Activated CD4-positive, alpha-beta T cell treated with anti-CD3 and anti-CD28 coated beads for 36 hours (primary cell): ENCODE measurements around the gene IMPG1. TPM values are rescaled to one million over a fixed set of nuclear protein-coding genes. Genes with fewer than 3 reads are reported as not detected.
"Not testable (repeated sequence)": the region's sequence is repeated elsewhere in the genome, so short reads cannot be mapped to it uniquely, and the experiment has no call there.

Source experiments
- ATAC-seq: fragments of 200-7000 bp; cut with Tn5 transposase; one replicate; pipeline ENCODE4 v1.10.0; 2021; ENCODE audit warnings: mild to moderate bottlenecking, moderate library complexity
- CTCF ChIA-PET: fragments of 350-600 bp; sonication (Branson Sonifier 250); formaldehyde crosslinking; loops from one replicate; lab custom pipeline; 2021; ENCODE audit warnings: antibody characterized with exemption; lab: Charles Lee
- POLR2A ChIA-PET: fragments of 350-600 bp; sonication (Branson Sonifier 250); formaldehyde crosslinking; loops from one replicate; lab custom pipeline; 2021; ENCODE audit warnings: antibody characterized with exemption, inconsistent platforms; lab: Charles Lee
- DNase-seq: peaks from one replicate; pipeline ENCODE4 v3.0.0-alpha.2; 2020
- H3K27ac Mint-ChIP-seq: one replicate; pipeline ENCODE4 v1.8.0; 2021; ENCODE audit warnings: mixed read lengths
- H3K27me3 Mint-ChIP-seq: one replicate; pipeline ENCODE4 v1.8.0; 2021; ENCODE audit warnings: mixed read lengths
- H3K36me3 Mint-ChIP-seq: one replicate; pipeline ENCODE4 v1.8.0; 2021; ENCODE audit warnings: low read depth, mixed read lengths
- H3K4me1 Mint-ChIP-seq: one replicate; pipeline ENCODE4 v1.8.0; 2021; ENCODE audit warnings: mixed read lengths
- H3K4me3 Mint-ChIP-seq: one replicate; pipeline ENCODE4 v1.8.0; 2021; ENCODE audit warnings: mild to moderate bottlenecking, moderate library complexity, mixed read lengths
- H3K9me3 Mint-ChIP-seq: one replicate; pipeline ENCODE4 v1.8.0; 2021; ENCODE audit warnings: low read depth, mixed read lengths
- intact Hi-C, 2 experiments: fragments of 100-400 bp; cut with DNase I in 1 of 2; cut with micrococcal nuclease in 1 of 2; formaldehyde crosslinking; loops; one replicate each; pipeline versions ENCODE4 v1.14.2 to v1.15.1; 2022 to 2024; cut with DNase I, micrococcal nuclease
- total RNA-seq, 2 experiments: library from RNA; stranded (reverse); gene quantifications; one replicate each; pipeline ENCODE4 v1.2.3, GENCODE V29; 2021

Gene IMPG1
- total RNA-seq, 2 experiments from 2014 or later: not detected

DNA sequence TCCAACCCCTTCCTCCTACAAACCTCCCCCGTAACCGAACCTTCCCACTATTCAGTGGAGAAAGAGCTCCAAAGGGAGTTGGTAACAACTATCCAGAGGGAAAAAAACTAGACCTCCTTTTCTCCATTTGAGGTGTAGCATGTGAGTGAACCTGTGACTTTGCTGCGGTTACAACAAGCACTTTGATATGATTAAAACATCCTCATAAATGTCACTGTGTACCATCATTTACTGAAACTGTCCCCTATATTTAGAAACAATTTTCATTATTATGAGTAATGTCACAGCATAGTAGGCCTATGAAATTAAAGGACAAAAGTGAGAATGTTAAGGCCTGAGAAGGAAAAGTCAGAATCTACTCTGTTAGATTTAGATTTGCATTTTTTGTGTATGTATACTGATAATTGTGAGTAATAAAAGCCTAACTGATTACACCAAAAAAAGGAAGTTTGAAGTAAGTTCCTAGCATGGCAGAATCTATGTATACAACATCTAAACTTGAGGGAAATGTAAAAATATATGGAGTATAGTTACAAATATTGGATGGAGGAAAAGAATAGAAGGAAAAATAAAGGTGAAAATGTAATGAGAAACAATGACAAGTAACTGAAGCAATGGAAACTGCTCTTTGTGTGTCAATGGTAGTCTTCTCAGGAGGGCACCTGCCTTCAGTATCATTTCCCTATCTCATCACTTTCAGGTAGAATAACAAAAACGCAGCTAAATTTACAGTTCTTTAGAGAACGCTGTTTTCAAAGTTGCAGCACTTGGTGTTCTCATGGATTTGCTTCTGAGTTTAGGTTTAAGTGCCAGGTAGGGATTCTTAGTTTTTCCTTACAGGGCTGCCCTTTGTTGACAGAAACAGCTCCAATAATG is 145.9 kb downstream of the IMPG1 start:
- intact Hi-C loops: no loop called here
- POLR2A ChIA-PET: no interaction called here
- ATAC-seq (no peak), DNase-seq (no peak)
- no peak overlapping the region for H3K27ac Mint-ChIP-seq
- peaks cover 2% of the 10 kb centered on the region for H3K27me3 Mint-ChIP-seq
- no peaks in the 10 kb centered on the region for H3K36me3 Mint-ChIP-seq
- no peak overlapping the region for H3K4me3 Mint-ChIP-seq
- no peaks in the 10 kb centered on the region for H3K4me1 Mint-ChIP-seq
- H3K9me3 Mint-ChIP-seq: no peaks in the 10 kb centered on the region
- CTCF ChIA-PET: interaction anchor here (0.9 kb wide), 1 partner anchor 33 kb away, joined by 3 read pairs; no protein-coding TSS in a partner anchor

DNA sequence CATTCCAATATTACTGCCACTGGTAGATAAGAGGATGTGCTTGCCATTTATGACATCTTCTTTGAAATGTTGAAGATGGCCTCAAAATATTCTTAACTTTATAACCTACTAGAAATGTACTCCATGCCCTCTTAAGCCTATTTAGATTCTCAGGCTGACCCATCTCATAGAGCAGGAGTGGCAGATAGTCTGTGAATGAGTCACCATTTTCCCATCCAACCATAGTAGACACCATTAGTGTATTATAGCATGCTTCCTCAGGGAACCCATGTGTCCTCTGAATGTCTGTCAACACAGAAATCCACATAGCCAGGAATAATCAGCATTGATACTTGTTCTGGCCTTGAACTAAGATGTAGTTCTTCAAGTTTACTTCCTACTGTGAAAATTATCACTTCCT is 150.2 kb downstream of the IMPG1 start:
- ChIA-PET POLR2A (no interaction called here), CTCF (no interaction called here)
- no peak overlapping the region for H3K27ac Mint-ChIP-seq
- H3K36me3 Mint-ChIP-seq: no peaks in the 10 kb centered on the region
- DNase-seq (no peak), ATAC-seq (no peak)
- H3K27me3 Mint-ChIP-seq: peaks cover 5% of the 10 kb centered on the region
- no peaks in the 10 kb centered on the region for H3K9me3 Mint-ChIP-seq
- no peaks in the 10 kb centered on the region for H3K4me1 Mint-ChIP-seq
- intact Hi-C loops: no loop called here
- no peak overlapping the region for H3K4me3 Mint-ChIP-seq

DNA sequence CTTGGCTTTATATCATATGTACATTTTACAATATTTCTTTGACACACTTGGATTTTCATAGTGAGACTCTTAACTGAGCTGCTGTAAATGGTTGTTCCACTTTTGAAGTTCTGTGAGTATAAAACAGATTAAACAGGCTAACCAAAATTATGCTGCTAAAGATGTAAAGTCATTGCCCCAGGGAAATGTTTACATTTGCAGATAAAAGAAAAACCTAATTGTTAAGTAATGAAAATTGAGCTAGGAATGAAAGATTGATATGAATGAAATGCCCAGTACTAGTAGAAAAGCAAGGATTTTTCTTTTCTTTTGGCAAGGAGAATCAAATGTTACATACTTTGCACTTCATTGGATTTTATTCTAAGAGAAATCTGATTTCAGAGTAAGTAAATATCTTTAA is 159.4 kb downstream of the IMPG1 start:
- Mint-ChIP-seq H3K27me3 (peaks cover 5% of the 10 kb centered on the region), H3K27ac (no peak overlapping the region), H3K4me3 (no peak overlapping the region), H3K36me3 (no peaks in the 10 kb centered on the region), H3K9me3 (no peaks in the 10 kb centered on the region), H3K4me1 (no peaks in the 10 kb centered on the region)
- ATAC-seq (no peak), DNase-seq (no peak)
- ChIA-PET POLR2A (no interaction called here), CTCF (interaction anchor here (1.2 to 3.8 kb wide), 3 partner anchors 15 to 21 kb away, joined by 3 to 29 read pairs (median 4); no protein-coding TSS in a partner anchor)
- intact Hi-C loops: no loop called here

DNA sequence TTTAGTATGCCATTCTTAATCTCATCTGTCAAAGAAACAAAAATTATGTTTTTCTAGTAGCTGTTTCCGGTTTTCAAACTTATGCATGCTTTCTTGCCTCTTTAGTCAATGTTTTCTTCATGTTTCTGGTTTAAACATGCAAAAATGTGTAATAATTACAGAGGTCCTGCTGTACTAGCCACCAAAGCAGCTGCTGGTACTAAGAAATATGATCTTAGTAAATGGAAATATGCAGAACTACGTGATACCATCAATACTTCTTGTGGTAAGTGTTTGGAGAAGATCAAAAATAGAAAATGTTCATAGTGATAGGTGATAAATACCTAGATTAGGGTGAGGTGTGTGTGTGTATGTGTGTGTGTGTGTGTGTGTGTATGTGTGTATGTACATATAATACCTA is 165.0 kb downstream of the IMPG1 start:
- no peaks in the 10 kb centered on the region for H3K9me3 Mint-ChIP-seq
- no peak overlapping the region for H3K4me3 Mint-ChIP-seq
- H3K27me3 Mint-ChIP-seq: peaks cover 2% of the 10 kb centered on the region
- ChIA-PET CTCF (no interaction called here), POLR2A (no interaction called here)
- intact Hi-C loops: no loop called here
- H3K36me3 Mint-ChIP-seq: no peaks in the 10 kb centered on the region
- ATAC-seq (no peak), DNase-seq (no peak)
- H3K27ac Mint-ChIP-seq: no peak overlapping the region
- no peaks in the 10 kb centered on the region for H3K4me1 Mint-ChIP-seq

DNA sequence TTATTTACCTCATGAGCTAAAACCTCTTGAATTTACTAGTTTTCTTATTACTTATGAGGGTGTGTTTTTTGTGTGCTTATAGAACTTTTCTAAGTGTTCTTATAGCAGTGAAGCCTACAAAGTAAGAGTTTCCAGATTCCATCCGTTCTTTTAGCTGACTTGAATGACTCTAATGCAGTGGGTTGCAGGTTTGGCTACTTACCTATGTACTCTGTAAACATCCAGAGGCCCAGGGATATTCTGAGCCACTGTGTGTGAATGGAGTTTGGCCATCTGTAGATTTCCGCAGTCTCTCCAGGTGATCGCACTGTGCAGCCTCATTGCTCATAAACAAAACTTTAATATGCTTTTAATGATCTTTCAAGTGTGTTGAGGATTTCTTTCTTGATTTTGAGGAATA is 165.6 kb downstream of the IMPG1 start:
- DNase-seq (no peak), ATAC-seq (no peak)
- H3K4me1 Mint-ChIP-seq: no peaks in the 10 kb centered on the region
- peaks cover 2% of the 10 kb centered on the region for H3K27me3 Mint-ChIP-seq
- H3K9me3 Mint-ChIP-seq: no peaks in the 10 kb centered on the region
- H3K36me3 Mint-ChIP-seq: no peaks in the 10 kb centered on the region
- no peak overlapping the region for H3K27ac Mint-ChIP-seq
- intact Hi-C loops: no loop called here
- POLR2A ChIA-PET: no interaction called here
- CTCF ChIA-PET: interaction anchor here (0.8 kb wide), 1 partner anchor 9 kb away, joined by 3 read pairs; no protein-coding TSS in a partner anchor
- no peak overlapping the region for H3K4me3 Mint-ChIP-seq

DNA sequence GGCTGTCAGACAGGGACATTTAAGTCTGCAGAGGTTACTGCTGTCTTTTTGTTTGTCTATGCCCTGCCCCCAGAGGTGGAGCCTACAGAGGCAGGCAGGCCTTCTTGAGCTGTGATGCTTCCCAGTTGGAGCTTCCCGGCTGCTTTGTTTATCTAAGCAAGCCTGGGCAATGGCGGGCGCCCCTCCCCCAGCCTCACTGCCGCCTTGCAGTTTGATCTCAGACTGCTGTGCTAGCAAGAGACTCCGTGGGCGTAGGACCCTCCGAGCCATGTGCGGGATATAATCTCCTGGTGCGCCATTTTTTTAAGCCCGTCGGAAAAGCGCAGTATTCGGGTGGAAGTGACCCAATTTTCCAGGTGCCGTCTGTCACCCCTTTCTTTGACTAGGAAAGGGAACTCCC is 167.3 kb downstream of the IMPG1 start:
- H3K4me1 Mint-ChIP-seq, H3K27me3 Mint-ChIP-seq, H3K27ac Mint-ChIP-seq, H3K36me3 Mint-ChIP-seq, H3K4me3 Mint-ChIP-seq, H3K9me3 Mint-ChIP-seq, DNase-seq, POLR2A ChIA-PET, intact Hi-C loops, ATAC-seq: not testable (repeated sequence)
- CTCF ChIA-PET: interaction anchor here (1.3 kb wide), 1 partner anchor 24 kb away, joined by 3 read pairs; no protein-coding TSS in a partner anchor

DNA sequence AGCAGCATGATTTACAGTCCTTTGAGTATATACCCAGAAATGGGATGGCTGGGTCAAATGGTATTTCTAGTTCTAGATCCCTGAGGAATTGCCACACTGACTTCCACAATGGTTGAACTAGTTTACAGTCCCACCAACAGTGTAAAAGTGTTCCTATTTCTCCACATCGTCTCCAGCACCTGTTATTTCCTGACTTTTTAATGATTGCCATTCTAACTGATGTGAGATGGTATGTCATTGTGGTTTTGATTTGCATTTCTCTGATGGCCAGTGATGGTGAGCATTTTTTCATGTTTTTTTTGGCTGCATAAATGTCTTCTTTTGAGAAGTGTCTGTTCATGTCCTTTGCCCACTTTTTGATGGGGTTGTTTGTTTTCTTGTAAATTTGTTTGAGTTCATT is 172.2 kb downstream of the IMPG1 start:
- DNase-seq, H3K4me1 Mint-ChIP-seq, CTCF ChIA-PET, H3K27me3 Mint-ChIP-seq, POLR2A ChIA-PET, H3K4me3 Mint-ChIP-seq, ATAC-seq, H3K36me3 Mint-ChIP-seq, H3K27ac Mint-ChIP-seq, H3K9me3 Mint-ChIP-seq, intact Hi-C loops: not testable (repeated sequence)

DNA sequence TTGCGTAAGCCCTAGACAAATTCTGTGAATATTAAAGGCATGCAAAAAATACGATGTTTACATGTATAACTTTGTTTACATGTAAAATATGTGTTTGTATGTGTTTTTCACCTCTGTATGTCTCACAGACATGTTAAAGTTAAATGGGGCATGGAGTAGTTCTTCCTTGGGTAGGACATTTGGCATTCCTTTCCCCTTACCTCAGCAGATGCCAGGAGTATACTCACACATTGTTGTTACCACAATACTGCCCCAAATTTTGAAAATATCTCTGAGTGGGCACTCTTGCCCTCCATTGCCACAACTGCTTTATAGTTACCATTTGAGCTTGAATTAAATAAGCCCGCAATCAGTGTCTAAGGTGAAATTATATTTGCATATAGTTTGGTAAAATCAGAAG is 175.9 kb downstream of the IMPG1 start:
- no peak overlapping the region for H3K27ac Mint-ChIP-seq
- DNase-seq (no peak), ATAC-seq (no peak)
- ChIA-PET CTCF (interaction anchor here (1.8 kb wide), 1 partner anchor 22 kb away, joined by 5 read pairs; no protein-coding TSS in a partner anchor), POLR2A (no interaction called here)
- no peak overlapping the region for H3K4me3 Mint-ChIP-seq
- H3K4me1 Mint-ChIP-seq: peaks cover 2% of the 10 kb centered on the region
- no peaks in the 10 kb centered on the region for H3K27me3 Mint-ChIP-seq
- peaks cover 1% of the 10 kb centered on the region for H3K9me3 Mint-ChIP-seq
- H3K36me3 Mint-ChIP-seq: no peaks in the 10 kb centered on the region
- intact Hi-C loops: no loop called here

DNA sequence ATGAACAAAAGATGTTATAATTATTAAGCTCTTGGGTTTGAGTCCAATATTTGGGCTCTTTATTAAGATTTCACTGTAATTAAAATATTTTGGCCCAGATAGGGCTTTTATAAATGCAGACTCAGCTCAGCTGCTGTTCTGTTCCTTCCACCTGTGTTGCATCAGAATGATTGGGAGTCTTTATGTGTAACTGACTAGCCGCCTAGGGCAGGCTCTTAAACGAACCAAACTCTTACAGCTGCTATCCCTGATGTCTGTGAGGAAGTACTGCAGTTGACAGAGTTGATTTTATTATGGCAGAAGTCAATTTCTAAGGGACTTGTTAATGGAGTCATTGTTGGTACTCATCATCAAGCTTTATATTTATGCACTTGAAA is 178.7 kb downstream of the IMPG1 start:
- Mint-ChIP-seq H3K27ac (no peak overlapping the region), H3K27me3 (peaks cover 1% of the 10 kb centered on the region), H3K4me3 (no peak overlapping the region), H3K36me3 (no peaks in the 10 kb centered on the region), H3K9me3 (no peaks in the 10 kb centered on the region), H3K4me1 (peaks cover 2% of the 10 kb centered on the region)
- DNase-seq (no peak), ATAC-seq (no peak)
- ChIA-PET CTCF (interaction anchor here (0.7 to 4.1 kb wide), 21 partner anchors 8 to 1575 kb away, joined by 3 to 37 read pairs (median 3); no protein-coding TSS in a partner anchor), POLR2A (interaction anchor here (0.7 kb wide), 1 partner anchor 1630 kb away, joined by 4 read pairs; no protein-coding TSS in a partner anchor)
- intact Hi-C loops: loop anchor here (2.0 to 5.0 kb wide), 2 partner anchors 1563 to 1564 kb away; no protein-coding TSS in a partner anchor

DNA sequence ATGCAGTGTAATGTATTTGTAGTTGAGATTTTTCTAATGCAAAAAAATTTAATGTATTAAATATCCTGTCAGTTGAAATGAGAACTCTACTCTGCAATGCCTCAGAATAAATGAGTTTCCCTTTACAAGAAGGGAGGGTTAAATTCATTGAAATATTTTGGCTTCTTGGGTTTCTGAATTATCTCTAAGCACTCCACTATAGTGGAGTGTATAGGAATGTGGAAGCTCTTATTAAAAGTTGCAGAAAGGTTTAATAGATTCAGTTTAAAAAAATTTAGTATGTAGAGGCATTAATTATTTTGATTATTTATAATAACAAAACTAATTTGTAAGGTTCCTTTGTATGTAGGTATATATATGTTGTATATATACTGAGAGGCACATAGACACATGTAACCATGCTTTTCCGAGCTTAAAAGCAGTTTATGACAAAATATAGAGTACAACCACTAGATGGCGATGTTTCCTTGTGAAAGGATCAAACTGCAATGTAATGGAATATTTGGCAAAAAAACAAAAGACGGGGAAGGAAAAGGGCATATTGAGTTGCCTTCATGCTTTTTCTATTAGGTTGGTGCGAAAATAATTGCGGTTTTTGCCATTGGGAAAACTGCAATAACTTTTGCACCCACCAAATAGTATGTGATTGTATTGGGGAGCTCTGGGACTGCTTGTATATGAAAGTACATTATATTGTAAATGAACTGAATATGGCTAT is 179.2 kb downstream of the IMPG1 start:
- ChIA-PET POLR2A (interaction anchor here (0.7 kb wide), 1 partner anchor 1630 kb away, joined by 4 read pairs; no protein-coding TSS in a partner anchor), CTCF (interaction anchor here (0.7 to 4.1 kb wide), 23 partner anchors 8 to 1575 kb away, joined by 3 to 37 read pairs (median 3); no protein-coding TSS in a partner anchor)
- ATAC-seq (no peak), DNase-seq (no peak)
- no peak overlapping the region for H3K4me3 Mint-ChIP-seq
- no peak overlapping the region for H3K27ac Mint-ChIP-seq
- no peaks in the 10 kb centered on the region for H3K9me3 Mint-ChIP-seq
- peaks cover 2% of the 10 kb centered on the region for H3K4me1 Mint-ChIP-seq
- H3K27me3 Mint-ChIP-seq: peaks cover 1% of the 10 kb centered on the region
- intact Hi-C loops: loop anchor here (2.0 to 5.0 kb wide), 2 partner anchors 1564 kb away; no protein-coding TSS in a partner anchor
- no peaks in the 10 kb centered on the region for H3K36me3 Mint-ChIP-seq

DNA sequence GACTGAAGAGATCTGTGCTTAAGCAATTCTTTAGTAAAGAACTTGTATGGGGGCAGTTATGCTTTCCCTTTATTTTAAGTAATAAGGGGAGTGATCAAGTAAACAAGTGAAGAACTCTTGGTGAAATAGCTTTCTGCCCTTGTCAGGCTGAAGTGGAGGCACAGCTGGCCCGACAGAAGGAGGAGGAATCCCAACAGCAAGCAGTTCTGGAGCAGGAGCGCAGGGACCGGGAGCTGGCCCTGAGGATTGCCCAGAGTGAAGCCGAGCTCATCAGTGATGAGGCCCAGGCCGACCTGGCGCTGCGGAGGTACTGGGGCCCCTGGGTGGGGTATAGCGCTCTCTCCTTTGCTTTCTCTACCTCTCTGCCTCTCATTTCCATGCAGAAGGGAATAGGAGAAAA is 180.1 kb downstream of the IMPG1 start:
- Mint-ChIP-seq H3K4me3 (no peak overlapping the region), H3K27ac (no peak overlapping the region), H3K9me3 (no peaks in the 10 kb centered on the region), H3K27me3 (peaks cover 1% of the 10 kb centered on the region), H3K36me3 (no peaks in the 10 kb centered on the region), H3K4me1 (peaks cover 2% of the 10 kb centered on the region)
- CTCF ChIA-PET: interaction anchor here (0.7 to 4.1 kb wide), 8 partner anchors 8 to 1576 kb away, joined by 3 to 37 read pairs (median 6); no protein-coding TSS in a partner anchor
- DNase-seq (no peak), ATAC-seq (no peak)
- intact Hi-C loops: loop anchor here (2.0 to 5.0 kb wide), 2 partner anchors 1564 to 1565 kb away; no protein-coding TSS in a partner anchor
- POLR2A ChIA-PET: no interaction called here
